Neural progenitor cell (in vitro differentiated cells): ENCODE measurements around the gene ULK3. TPM values are rescaled to one million over a fixed set of nuclear protein-coding genes. Genes with fewer than 3 reads are reported as not detected.

Experiments
- DNase-seq: peaks from one replicate; pipeline ENCODE4 v3.0.0-alpha.2; 2016; ENCODE audit warnings: low spot score
- H2AFZ ChIP-seq: fragments of 200-600 bp; sonication (generic); replicated peaks from 2 replicates; pipeline ENCODE4 v1.6.1; 2016; ENCODE audit warnings: antibody characterized with exemption
- H3F3A ChIP-seq: fragments of 200-600 bp; sonication (generic); 2 replicates; pipeline ENCODE4 v1.6.1; 2016; ENCODE audit warnings: antibody characterized with exemption, low read depth
- H3K27ac ChIP-seq: fragments of 200-600 bp; sonication (generic); 2 replicates; pipeline ENCODE4 v1.5.1; 2016; ENCODE audit warnings: mild to moderate bottlenecking
- H3K27me3 ChIP-seq: fragments of 200-600 bp; sonication (generic); 2 replicates; pipeline ENCODE4 v1.6.1; 2016; ENCODE audit warnings: mild to moderate bottlenecking, moderate library complexity
- H3K36me3 ChIP-seq: fragments of 200-600 bp; sonication (generic); 2 replicates; pipeline ENCODE4 v1.5.1; 2016
- H3K4me1 ChIP-seq: fragments of 200-600 bp; sonication (generic); 2 replicates; pipeline ENCODE4 v1.6.1; 2016; ENCODE audit warnings: mixed run types
- H3K4me2 ChIP-seq: fragments of 200-600 bp; sonication (generic); 2 replicates; pipeline ENCODE4 v1.6.1; 2016
- H3K4me3 ChIP-seq: fragments of 200-600 bp; sonication (generic); 2 replicates; pipeline ENCODE4 v1.5.1; 2016
- H3K79me2 ChIP-seq: fragments of 200-600 bp; sonication (generic); 2 replicates; pipeline ENCODE4 v1.6.1; 2016; ENCODE audit warnings: low read depth
- H3K9ac ChIP-seq: fragments of 200-600 bp; sonication (generic); 2 replicates; pipeline ENCODE4 v1.6.1; 2016
- H3K9me3 ChIP-seq: fragments of 200-600 bp; sonication (generic); 2 replicates; pipeline ENCODE4 v1.5.1; 2016; ENCODE audit warnings: low read depth
- H4K20me1 ChIP-seq: fragments of 200-600 bp; sonication (generic); 2 replicates; pipeline ENCODE4 v1.6.1; 2016; ENCODE audit warnings: low read depth
- H3K27ac Mint-ChIP-seq: 3 replicates; pipeline ENCODE4 v1.8.0; 2021; ENCODE audit warnings: mixed read lengths
- H3K27me3 Mint-ChIP-seq: 2 replicates; pipeline ENCODE4 v1.8.0; 2022; ENCODE audit warnings: low read depth, mild to moderate bottlenecking, inconsistent platforms, moderate library complexity, mixed read lengths; ENCODE audit not compliant: insufficient read depth
- H3K36me3 Mint-ChIP-seq: 3 replicates; pipeline ENCODE4 v1.8.0; 2021; ENCODE audit warnings: mixed read lengths
- H3K4me1 Mint-ChIP-seq: 3 replicates; pipeline ENCODE4 v1.8.0; 2021; ENCODE audit warnings: mixed read lengths
- H3K4me3 Mint-ChIP-seq: 3 replicates; pipeline ENCODE4 v1.8.0; 2021; ENCODE audit warnings: mild to moderate bottlenecking, moderate library complexity, mixed read lengths
- H3K9me3 Mint-ChIP-seq: 3 replicates; pipeline ENCODE4 v1.8.0; 2020; ENCODE audit warnings: mixed read lengths
- CTCF ChIP-seq: fragments of 200-600 bp; sonication (generic); IDR thresholded peaks from 2 replicates; pipeline ENCODE4 v1.5.1; 2017; ENCODE audit warnings: antibody characterized with exemption, mild to moderate bottlenecking
- EZH2 ChIP-seq: fragments of 200-600 bp; sonication (generic); IDR thresholded peaks from 2 replicates; pipeline ENCODE4 v1.6.1; 2017; ENCODE audit warnings: antibody characterized with exemption, mild to moderate bottlenecking, moderate library complexity
- EZH2phosphoT487 ChIP-seq: fragments of 200-600 bp; sonication (generic); IDR thresholded peaks from 2 replicates; pipeline ENCODE4 v1.6.1; 2017; ENCODE audit warnings: antibody characterized with exemption
- total RNA-seq: library from RNA; depleted of rRNA; stranded (reverse); fragments of >200 nt; gene quantifications from 2 replicates; pipeline ENCODE4 v1.2.3, GENCODE V29; 2015; ENCODE audit warnings: low replicate concordance

ULK3 gene
- total RNA-seq, 1 donor from 2014 or later, result 22.7 TPM

- Histone ChIP-seq H3F3A (peaks cover 4% of the 10 kb centered on the region), H3K79me2 (no peaks in the 10 kb centered on the region), H3K4me2 (no peak overlapping the region), H3K4me3 (no peak overlapping the region), H3K9me3 (no peaks in the 10 kb centered on the region), H3K4me1 (peaks cover 10% of the 10 kb centered on the region), H3K9ac (no peak overlapping the region), H3K36me3 (no peaks in the 10 kb centered on the region), H4K20me1 (peaks cover 20% of the 10 kb centered on the region), H3K27ac (no peak overlapping the region), H3K27me3 (peaks cover 58% of the 10 kb centered on the region), H2AFZ (no peak overlapping the region)
- Mint-ChIP-seq H3K27ac (no peak overlapping the region), H3K27me3 (peaks cover 48% of the 10 kb centered on the region), H3K36me3 (no peaks in the 10 kb centered on the region), H3K9me3 (no peaks in the 10 kb centered on the region), H3K4me1 (peaks cover 17% of the 10 kb centered on the region), H3K4me3 (no peak overlapping the region)
- no peak for TF ChIP-seq EZH2
- no peak for TF ChIP-seq EZH2phosphoT487
- TF ChIP-seq CTCF, result no peak
- no peak for DNase-seq
Measured at GRCh38 chr15:74828835-74829234, 14.1 kb downstream of the ULK3 start.

- H3K4me3 ChIP-seq, result no peak overlapping the region
- Mint-ChIP-seq H3K36me3 (no peaks in the 10 kb centered on the region), H3K4me3 (no peak overlapping the region), H3K27me3 (peaks cover 47% of the 10 kb centered on the region), H3K27ac (no peak overlapping the region), H3K4me1 (peaks cover 14% of the 10 kb centered on the region), H3K9me3 (no peaks in the 10 kb centered on the region)
- H3K27me3 ChIP-seq, result peaks cover 58% of the 10 kb centered on the region
- DNase-seq, result no peak
- no peaks in the 10 kb centered on the region for H3K79me2 ChIP-seq
- peaks cover 4% of the 10 kb centered on the region for H3F3A ChIP-seq
- H4K20me1 ChIP-seq, result peaks cover 20% of the 10 kb centered on the region
- no peak overlapping the region for H3K4me2 ChIP-seq
- H3K27ac ChIP-seq, result no peak overlapping the region
- no peaks in the 10 kb centered on the region for H3K9me3 ChIP-seq
- peaks cover 10% of the 10 kb centered on the region for H3K4me1 ChIP-seq
- TF ChIP-seq EZH2 (no peak), EZH2phosphoT487 (no peak), CTCF (no peak)
- H3K36me3 ChIP-seq, result no peaks in the 10 kb centered on the region
- H2AFZ ChIP-seq, result no peak overlapping the region
- no peak overlapping the region for H3K9ac ChIP-seq
Measured at GRCh38 chr15:74827614-74828013, 15.3 kb downstream of the ULK3 start.

GRCh38 chr15:74826921-74827320 lies 16.0 kb downstream of the ULK3 start:
- Mint-ChIP-seq H3K4me3 (peak overlapping the region; percentile 15), H3K36me3 (no peaks in the 10 kb centered on the region), H3K27me3 (peaks cover 50% of the 10 kb centered on the region), H3K9me3 (no peaks in the 10 kb centered on the region), H3K27ac (no peak overlapping the region), H3K4me1 (peaks cover 18% of the 10 kb centered on the region)
- Histone ChIP-seq H3K4me1 (peaks cover 14% of the 10 kb centered on the region), H3K9me3 (no peaks in the 10 kb centered on the region), H3K4me3 (no peak overlapping the region), H3K79me2 (no peaks in the 10 kb centered on the region), H3K9ac (no peak overlapping the region), H3K36me3 (no peaks in the 10 kb centered on the region), H3F3A (peaks cover 7% of the 10 kb centered on the region), H3K4me2 (peak overlapping the region; percentile 59), H3K27ac (no peak overlapping the region), H4K20me1 (peaks cover 22% of the 10 kb centered on the region), H2AFZ (no peak overlapping the region), H3K27me3 (peaks cover 58% of the 10 kb centered on the region)
- peak; percentile 65 for DNase-seq
- TF ChIP-seq EZH2phosphoT487 (no peak), CTCF (no peak), EZH2 (no peak)
